Measurements from ENCODE around the gene LATS2.

GRCh38 chr13:20977394-20977793 lies 84.0 kb downstream of the LATS2 start:
- TF ChIP-seq, protein P1, sequence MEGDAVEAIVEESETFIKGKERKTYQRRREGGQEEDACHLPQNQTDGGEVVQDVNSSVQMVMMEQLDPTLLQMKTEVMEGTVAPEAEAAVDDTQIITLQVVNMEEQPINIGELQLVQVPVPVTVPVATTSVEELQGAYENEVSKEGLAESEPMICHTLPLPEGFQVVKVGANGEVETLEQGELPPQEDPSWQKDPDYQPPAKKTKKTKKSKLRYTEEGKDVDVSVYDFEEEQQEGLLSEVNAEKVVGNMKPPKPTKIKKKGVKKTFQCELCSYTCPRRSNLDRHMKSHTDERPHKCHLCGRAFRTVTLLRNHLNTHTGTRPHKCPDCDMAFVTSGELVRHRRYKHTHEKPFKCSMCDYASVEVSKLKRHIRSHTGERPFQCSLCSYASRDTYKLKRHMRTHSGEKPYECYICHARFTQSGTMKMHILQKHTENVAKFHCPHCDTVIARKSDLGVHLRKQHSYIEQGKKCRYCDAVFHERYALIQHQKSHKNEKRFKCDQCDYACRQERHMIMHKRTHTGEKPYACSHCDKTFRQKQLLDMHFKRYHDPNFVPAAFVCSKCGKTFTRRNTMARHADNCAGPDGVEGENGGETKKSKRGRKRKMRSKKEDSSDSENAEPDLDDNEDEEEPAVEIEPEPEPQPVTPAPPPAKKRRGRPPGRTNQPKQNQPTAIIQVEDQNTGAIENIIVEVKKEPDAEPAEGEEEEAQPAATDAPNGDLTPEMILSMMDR (IDR thresholded peaks at IDR 0.05) = no peak
- no peak for TF ChIP-seq EP300 (IDR thresholded peaks at IDR 0.05)
- no peak for TF ChIP-seq POLR2A (IDR thresholded peaks at IDR 0.05; ENCODE audit: low read depth)
- TF ChIP-seq POLR2AphosphoS5 (IDR thresholded peaks at IDR 0.05) = no peak

Data from esophagus muscularis mucosa (tissue), 4 donors.